PC-9 (cell line): ENCODE data around the gene TRIM60.

ENCODE experiments used
- EZH2 ChIP-seq: fragments of 200-600 bp; sonication (generic); IDR thresholded peaks from 2 replicates; pipeline ENCODE4 v1.8.0; 2017; ENCODE audit warnings: antibody characterized with exemption, low read depth
- TF ChIP-seq, protein P1 (sequence below): fragments of 200-600 bp; sonication (generic); conservative IDR thresholded peaks from 2 replicates; pipeline ENCODE4 v1.6.1; 2017; ENCODE audit warnings: mixed run types, antibody characterized with exemption, mild to moderate bottlenecking, moderate library complexity

DNA sequence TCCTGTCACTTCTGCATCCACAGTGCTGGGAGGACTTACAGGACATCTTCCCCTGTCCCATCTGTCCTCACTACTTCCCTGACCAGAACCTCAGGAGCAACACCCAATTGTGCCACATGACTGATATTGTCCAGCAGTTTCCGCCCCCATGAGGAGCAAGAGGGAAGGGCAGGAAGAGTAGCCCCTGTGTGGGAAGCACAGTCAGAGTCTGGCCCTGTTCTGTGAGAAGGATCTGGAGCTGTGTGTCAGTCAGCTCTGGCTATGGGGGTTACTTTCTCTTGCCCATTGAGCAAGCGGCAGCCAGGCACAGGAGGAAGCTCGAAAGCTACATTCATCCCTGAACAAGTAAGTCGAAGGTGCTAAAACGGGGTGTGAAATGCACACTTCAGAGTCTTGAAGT lies 14.8 kb upstream of the TRIM60 start:
- TF ChIP-seq, protein P1, sequence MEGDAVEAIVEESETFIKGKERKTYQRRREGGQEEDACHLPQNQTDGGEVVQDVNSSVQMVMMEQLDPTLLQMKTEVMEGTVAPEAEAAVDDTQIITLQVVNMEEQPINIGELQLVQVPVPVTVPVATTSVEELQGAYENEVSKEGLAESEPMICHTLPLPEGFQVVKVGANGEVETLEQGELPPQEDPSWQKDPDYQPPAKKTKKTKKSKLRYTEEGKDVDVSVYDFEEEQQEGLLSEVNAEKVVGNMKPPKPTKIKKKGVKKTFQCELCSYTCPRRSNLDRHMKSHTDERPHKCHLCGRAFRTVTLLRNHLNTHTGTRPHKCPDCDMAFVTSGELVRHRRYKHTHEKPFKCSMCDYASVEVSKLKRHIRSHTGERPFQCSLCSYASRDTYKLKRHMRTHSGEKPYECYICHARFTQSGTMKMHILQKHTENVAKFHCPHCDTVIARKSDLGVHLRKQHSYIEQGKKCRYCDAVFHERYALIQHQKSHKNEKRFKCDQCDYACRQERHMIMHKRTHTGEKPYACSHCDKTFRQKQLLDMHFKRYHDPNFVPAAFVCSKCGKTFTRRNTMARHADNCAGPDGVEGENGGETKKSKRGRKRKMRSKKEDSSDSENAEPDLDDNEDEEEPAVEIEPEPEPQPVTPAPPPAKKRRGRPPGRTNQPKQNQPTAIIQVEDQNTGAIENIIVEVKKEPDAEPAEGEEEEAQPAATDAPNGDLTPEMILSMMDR, result no peak
- TF ChIP-seq EZH2, result no peak
